SK-N-SH treated with all-trans-retinoic acid at 6 μM for 48 hours (cell line): ENCODE results near the gene ZFP36.

Source experiments
- ATAC-seq: fragments of 200-7000 bp; cut with Tn5 transposase; 3 replicates; pipeline ENCODE4 v1.9.1; 2020; ENCODE audit warnings: mild to moderate bottlenecking, moderate library complexity
- BACH2 ChIP-seq: fragments of 250-450 bp; sonication (Bioruptor Pico); IDR thresholded peaks from 2 replicates; pipeline ENCODE4 v1.9.0; 2021; ENCODE audit warnings: mild to moderate bottlenecking, borderline replicate concordance
- CSDC2 ChIP-seq: fragments of 250-450 bp; sonication (Bioruptor Pico); IDR thresholded peaks from 2 replicates; pipeline ENCODE4 v1.5.0; 2020; ENCODE audit warnings: mild to moderate bottlenecking, moderate library complexity
- GLIS3 ChIP-seq: fragments of 250-450 bp; sonication (Bioruptor Pico); IDR thresholded peaks from 2 replicates; pipeline ENCODE4 v1.5.0; 2020; ENCODE audit warnings: mild to moderate bottlenecking, moderate library complexity
- ISL1 ChIP-seq: fragments of 250-450 bp; sonication (Bioruptor Pico); IDR thresholded peaks from 2 replicates; pipeline ENCODE4 v2.1.2; 2022; ENCODE audit warnings: mild to moderate bottlenecking, moderate library complexity
- RARB ChIP-seq: fragments of 250-450 bp; sonication (Bioruptor Pico); IDR thresholded peaks from 2 replicates; pipeline ENCODE4 v1.8.0; 2021; ENCODE audit warnings: mild to moderate bottlenecking, moderate library complexity
- SNAI2 ChIP-seq: fragments of 250-450 bp; sonication (Bioruptor Pico); IDR thresholded peaks from 2 replicates; pipeline ENCODE4 v1.5.0; 2020; ENCODE audit warnings: mild to moderate bottlenecking, moderate library complexity
- TOX ChIP-seq: fragments of 250-450 bp; sonication (Bioruptor Pico); IDR thresholded peaks from 2 replicates; pipeline ENCODE4 v1.8.0; 2021; ENCODE audit warnings: mild to moderate bottlenecking, moderate library complexity, borderline replicate concordance
- ZNF565 ChIP-seq: fragments of 450-650 bp; formaldehyde crosslinking; conservative IDR thresholded peaks from 2 replicates; pipeline ENCODE4 v1.5.0; 2020; ENCODE audit warnings: low read depth, mild to moderate bottlenecking, moderate library complexity
- ZNF70 ChIP-seq: fragments of 450-650 bp; formaldehyde crosslinking; IDR thresholded peaks from 2 replicates; pipeline ENCODE4 v1.5.0; 2020; ENCODE audit warnings: mild to moderate bottlenecking, moderate library complexity
- ZNF8 ChIP-seq: fragments of 450-650 bp; formaldehyde crosslinking; IDR thresholded peaks from 2 replicates; pipeline ENCODE4 v1.5.0; 2020; ENCODE audit warnings: mild to moderate bottlenecking, moderate library complexity
- TF ChIP-seq, protein P1 (sequence below): fragments of 250-450 bp; sonication (Bioruptor Pico); IDR thresholded peaks from 2 replicates; pipeline ENCODE4 v1.5.0; 2020; ENCODE audit warnings: mild to moderate bottlenecking, moderate library complexity
- TF ChIP-seq, protein P2 (sequence below): fragments of 250-450 bp; sonication (Bioruptor Pico); IDR thresholded peaks from 2 replicates; pipeline ENCODE4 v1.5.1; 2021; ENCODE audit warnings: mild to moderate bottlenecking, moderate library complexity
- TF ChIP-seq, protein P3 (sequence below): fragments of 250-450 bp; sonication (Bioruptor Pico); IDR thresholded peaks from 2 replicates; pipeline ENCODE4 v1.8.0; 2021; ENCODE audit warnings: low read depth, mild to moderate bottlenecking, moderate library complexity, borderline replicate concordance
- TF ChIP-seq, protein P4 (sequence below): fragments of 250-450 bp; sonication (Bioruptor Pico); IDR thresholded peaks from 2 replicates; pipeline ENCODE4 v1.5.1; 2020; ENCODE audit warnings: low read depth, mild to moderate bottlenecking, moderate library complexity

The ZFP36 gene

GRCh38 chr19:39407410-39407659 lies 688 bp downstream of the ZFP36 start:
- no peak for ATAC-seq
- TF ChIP-seq BACH2 (CRISPR knock-in tag) (no peak), ISL1 (no peak), CSDC2 (no peak)
- TF ChIP-seq, protein P1, sequence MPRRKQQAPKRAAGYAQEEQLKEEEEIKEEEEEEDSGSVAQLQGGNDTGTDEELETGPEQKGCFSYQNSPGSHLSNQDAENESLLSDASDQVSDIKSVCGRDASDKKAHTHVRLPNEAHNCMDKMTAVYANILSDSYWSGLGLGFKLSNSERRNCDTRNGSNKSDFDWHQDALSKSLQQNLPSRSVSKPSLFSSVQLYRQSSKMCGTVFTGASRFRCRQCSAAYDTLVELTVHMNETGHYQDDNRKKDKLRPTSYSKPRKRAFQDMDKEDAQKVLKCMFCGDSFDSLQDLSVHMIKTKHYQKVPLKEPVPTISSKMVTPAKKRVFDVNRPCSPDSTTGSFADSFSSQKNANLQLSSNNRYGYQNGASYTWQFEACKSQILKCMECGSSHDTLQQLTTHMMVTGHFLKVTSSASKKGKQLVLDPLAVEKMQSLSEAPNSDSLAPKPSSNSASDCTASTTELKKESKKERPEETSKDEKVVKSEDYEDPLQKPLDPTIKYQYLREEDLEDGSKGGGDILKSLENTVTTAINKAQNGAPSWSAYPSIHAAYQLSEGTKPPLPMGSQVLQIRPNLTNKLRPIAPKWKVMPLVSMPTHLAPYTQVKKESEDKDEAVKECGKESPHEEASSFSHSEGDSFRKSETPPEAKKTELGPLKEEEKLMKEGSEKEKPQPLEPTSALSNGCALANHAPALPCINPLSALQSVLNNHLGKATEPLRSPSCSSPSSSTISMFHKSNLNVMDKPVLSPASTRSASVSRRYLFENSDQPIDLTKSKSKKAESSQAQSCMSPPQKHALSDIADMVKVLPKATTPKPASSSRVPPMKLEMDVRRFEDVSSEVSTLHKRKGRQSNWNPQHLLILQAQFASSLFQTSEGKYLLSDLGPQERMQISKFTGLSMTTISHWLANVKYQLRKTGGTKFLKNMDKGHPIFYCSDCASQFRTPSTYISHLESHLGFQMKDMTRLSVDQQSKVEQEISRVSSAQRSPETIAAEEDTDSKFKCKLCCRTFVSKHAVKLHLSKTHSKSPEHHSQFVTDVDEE = no peak
- TF ChIP-seq, protein P2, sequence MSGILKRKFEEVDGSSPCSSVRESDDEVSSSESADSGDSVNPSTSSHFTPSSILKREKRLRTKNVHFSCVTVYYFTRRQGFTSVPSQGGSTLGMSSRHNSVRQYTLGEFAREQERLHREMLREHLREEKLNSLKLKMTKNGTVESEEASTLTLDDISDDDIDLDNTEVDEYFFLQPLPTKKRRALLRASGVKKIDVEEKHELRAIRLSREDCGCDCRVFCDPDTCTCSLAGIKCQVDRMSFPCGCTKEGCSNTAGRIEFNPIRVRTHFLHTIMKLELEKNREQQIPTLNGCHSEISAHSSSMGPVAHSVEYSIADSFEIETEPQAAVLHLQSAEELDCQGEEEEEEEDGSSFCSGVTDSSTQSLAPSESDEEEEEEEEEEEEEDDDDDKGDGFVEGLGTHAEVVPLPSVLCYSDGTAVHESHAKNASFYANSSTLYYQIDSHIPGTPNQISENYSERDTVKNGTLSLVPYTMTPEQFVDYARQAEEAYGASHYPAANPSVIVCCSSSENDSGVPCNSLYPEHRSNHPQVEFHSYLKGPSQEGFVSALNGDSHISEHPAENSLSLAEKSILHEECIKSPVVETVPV (CRISPR knock-in tag) = no peak
- TF ChIP-seq, protein P3, sequence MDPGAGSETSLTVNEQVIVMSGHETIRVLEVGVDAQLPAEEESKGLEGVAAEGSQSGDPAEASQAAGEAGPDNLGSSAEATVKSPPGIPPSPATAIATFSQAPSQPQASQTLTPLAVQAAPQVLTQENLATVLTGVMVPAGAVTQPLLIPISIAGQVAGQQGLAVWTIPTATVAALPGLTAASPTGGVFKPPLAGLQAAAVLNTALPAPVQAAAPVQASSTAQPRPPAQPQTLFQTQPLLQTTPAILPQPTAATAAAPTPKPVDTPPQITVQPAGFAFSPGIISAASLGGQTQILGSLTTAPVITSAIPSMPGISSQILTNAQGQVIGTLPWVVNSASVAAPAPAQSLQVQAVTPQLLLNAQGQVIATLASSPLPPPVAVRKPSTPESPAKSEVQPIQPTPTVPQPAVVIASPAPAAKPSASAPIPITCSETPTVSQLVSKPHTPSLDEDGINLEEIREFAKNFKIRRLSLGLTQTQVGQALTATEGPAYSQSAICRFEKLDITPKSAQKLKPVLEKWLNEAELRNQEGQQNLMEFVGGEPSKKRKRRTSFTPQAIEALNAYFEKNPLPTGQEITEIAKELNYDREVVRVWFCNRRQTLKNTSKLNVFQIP (CRISPR knock-in tag) = no peak
- TF ChIP-seq, all 23 proteins: peak for 0

GRCh38 chr19:39407660-39408391 lies 1.2 kb downstream of the ZFP36 start:
- TF ChIP-seq, protein P1 = no peak
- TF ChIP-seq, protein P4, sequence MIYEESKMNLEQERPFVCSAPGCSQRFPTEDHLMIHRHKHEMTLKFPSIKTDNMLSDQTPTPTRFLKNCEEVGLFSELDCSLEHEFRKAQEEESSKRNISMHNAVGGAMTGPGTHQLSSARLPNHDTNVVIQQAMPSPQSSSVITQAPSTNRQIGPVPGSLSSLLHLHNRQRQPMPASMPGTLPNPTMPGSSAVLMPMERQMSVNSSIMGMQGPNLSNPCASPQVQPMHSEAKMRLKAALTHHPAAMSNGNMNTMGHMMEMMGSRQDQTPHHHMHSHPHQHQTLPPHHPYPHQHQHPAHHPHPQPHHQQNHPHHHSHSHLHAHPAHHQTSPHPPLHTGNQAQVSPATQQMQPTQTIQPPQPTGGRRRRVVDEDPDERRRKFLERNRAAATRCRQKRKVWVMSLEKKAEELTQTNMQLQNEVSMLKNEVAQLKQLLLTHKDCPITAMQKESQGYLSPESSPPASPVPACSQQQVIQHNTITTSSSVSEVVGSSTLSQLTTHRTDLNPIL (CRISPR knock-in tag) = no peak
- TF ChIP-seq CSDC2 = no peak
- TF ChIP-seq RARB (CRISPR knock-in tag) = no peak
- TF ChIP-seq SNAI2 (CRISPR knock-in tag) = no peak
- TF ChIP-seq BACH2 (CRISPR knock-in tag) = no peak
- TF ChIP-seq, protein P3 (CRISPR knock-in tag) = no peak

DNA sequence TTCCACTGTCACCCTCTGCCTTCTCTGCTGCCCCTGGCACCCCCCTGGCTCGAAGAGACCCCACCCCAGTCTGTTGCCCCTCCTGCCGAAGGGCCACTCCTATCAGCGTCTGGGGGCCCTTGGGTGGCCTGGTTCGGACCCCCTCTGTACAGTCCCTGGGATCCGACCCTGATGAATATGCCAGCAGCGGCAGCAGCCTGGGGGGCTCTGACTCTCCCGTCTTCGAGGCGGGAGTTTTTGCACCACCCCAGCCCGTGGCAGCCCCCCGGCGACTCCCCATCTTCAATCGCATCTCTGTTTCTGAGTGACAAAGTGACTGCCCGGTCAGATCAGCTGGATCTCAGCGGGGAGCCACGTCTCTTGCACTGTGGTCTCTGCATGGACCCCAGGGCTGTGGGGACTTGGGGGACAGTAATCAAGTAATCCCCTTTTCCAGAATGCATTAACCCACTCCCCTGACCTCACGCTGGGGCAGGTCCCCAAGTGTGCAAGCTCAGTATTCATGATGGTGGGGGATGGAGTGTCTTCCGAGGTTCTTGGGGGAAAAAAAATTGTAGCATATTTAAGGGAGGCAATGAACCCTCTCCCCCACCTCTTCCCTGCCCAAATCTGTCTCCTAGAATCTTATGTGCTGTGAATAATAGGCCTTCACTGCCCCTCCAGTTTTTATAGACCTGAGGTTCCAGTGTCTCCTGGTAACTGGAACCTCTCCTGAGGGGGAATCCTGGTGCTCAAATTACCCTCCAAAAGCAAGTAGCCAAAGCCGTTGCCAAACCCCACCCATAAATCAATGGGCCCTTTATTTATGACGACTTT lies 2.0 kb downstream of the ZFP36 start:
- no peak for TF ChIP-seq ZNF70 (CRISPR knock-in tag)
- TF ChIP-seq, protein P1 = no peak
- TF ChIP-seq SNAI2 (CRISPR knock-in tag) = no peak
- TF ChIP-seq, protein P2 (CRISPR knock-in tag) = no peak
- no peak for TF ChIP-seq CSDC2
- TF ChIP-seq TOX (CRISPR knock-in tag) = no peak
- no peak for TF ChIP-seq ZNF8 (CRISPR knock-in tag)
- TF ChIP-seq BACH2 (CRISPR knock-in tag) = no peak
- TF ChIP-seq RARB (CRISPR knock-in tag) = no peak
- no peak for TF ChIP-seq GLIS3
- no peak for TF ChIP-seq ZNF565 (CRISPR knock-in tag)
- ATAC-seq = no peak

More at GRCh38 chr19:39407660-39408391, 1.2 kb downstream of the ZFP36 start:
- ATAC-seq = no peak
